GM18508 (cell line): ENCODE measurements around the gene TRIM29.

ENCODE experiments used
- ATAC-seq: cut with Tn5 transposase; IDR thresholded peaks from one replicate; pipeline ENCODE4 v1.9.1; 2021; ENCODE audit warnings: moderate number of reproducible peaks; ENCODE audit not compliant: insufficient read depth, unreplicated experiment

Gene TRIM29

GRCh38 chr11:120102864-120103122, 35.1 kb downstream of the TRIM29 start:
- ATAC-seq, result no peak

GRCh38 chr11:120102050-120102863, 35.7 kb downstream of the TRIM29 start:
- ATAC-seq, result no peak

GRCh38 chr11:120098503-120099020, 39.4 kb downstream of the TRIM29 start:
- no peak for ATAC-seq

- no peak for ATAC-seq
Observed at GRCh38 chr11:120097721-120098385, 40.1 kb downstream of the TRIM29 start.

GRCh38 chr11:120096369-120097191, 41.3 kb downstream of the TRIM29 start:
- no peak for ATAC-seq

GRCh38 chr11:120095516-120095915, 42.4 kb downstream of the TRIM29 start:
- no peak for ATAC-seq

GRCh38 chr11:120091701-120092100, 46.2 kb downstream of the TRIM29 start:
- no peak for ATAC-seq

- no peak for ATAC-seq
Observed at GRCh38 chr11:120091121-120091520, 46.8 kb downstream of the TRIM29 start.

- no peak for ATAC-seq
Observed at GRCh38 chr11:120090411-120090810, 47.5 kb downstream of the TRIM29 start.

- ATAC-seq, result no peak
Observed at GRCh38 chr11:120089036-120090001, 48.6 kb downstream of the TRIM29 start.

GRCh38 chr11:120088056-120088455, 49.9 kb downstream of the TRIM29 start:
- ATAC-seq, result no peak

- ATAC-seq, result no peak
Observed at GRCh38 chr11:120086651-120087050, 51.3 kb downstream of the TRIM29 start.

- ATAC-seq, result no peak
Observed at GRCh38 chr11:120079750-120080610, 57.9 kb downstream of the TRIM29 start.

- ATAC-seq, result no peak
Observed at GRCh38 chr11:120078397-120078796, 59.5 kb downstream of the TRIM29 start.

GRCh38 chr11:120074076-120074475, 63.8 kb downstream of the TRIM29 start:
- no peak for ATAC-seq

- no peak for ATAC-seq
Observed at GRCh38 chr11:120073196-120073595, 64.7 kb downstream of the TRIM29 start.

GRCh38 chr11:120068114-120068573, 69.8 kb downstream of the TRIM29 start:
- ATAC-seq, result no peak

GRCh38 chr11:120067438-120068113, 70.3 kb downstream of the TRIM29 start:
- no peak for ATAC-seq
